Heart left ventricle (tissue), 16 donors: ENCODE results near the gene F13B. TPM values are rescaled to one million over a fixed set of nuclear protein-coding genes. Genes with fewer than 3 reads are reported as not detected.

Experiments
- ATAC-seq, 4 donors: fragments of 200-7000 bp; cut with Tn5 transposase; one replicate each; pipeline ENCODE4 v1.9.1; 2020 to 2022; ENCODE audit warnings: moderate library complexity in 4 of 4, mild to moderate bottlenecking in 3 of 4, moderate number of reproducible peaks in 1 of 4
- DNase-seq, 5 donors: peaks; one replicate each; pipeline ENCODE4 v3.0.0-alpha.2; 2020
- H3K27ac ChIP-seq, 12 donors: fragments of 200-600 bp; sonication (generic) in 4 of 12; one replicate each; pipeline versions ENCODE4 v1.5.0 to v1.8.0; 2016 to 2022; ENCODE audit warnings: mild to moderate bottlenecking in 2 of 12
- H3K27me3 ChIP-seq, 9 donors: fragments of 200-600 bp; sonication (generic) in 2 of 9; one replicate each; pipeline versions ENCODE4 v1.5.1 to v1.8.0; 2016 to 2022; ENCODE audit warnings: mild to moderate bottlenecking in 3 of 9
- H3K36me3 ChIP-seq, 9 donors: fragments of 200-600 bp; sonication (generic) in 2 of 9; one replicate each; pipeline versions ENCODE4 v1.5.0 to v1.8.0; 2018 to 2022; ENCODE audit warnings: mild to moderate bottlenecking in 2 of 9
- H3K4me1 ChIP-seq, 12 donors: fragments of 200-600 bp; sonication (generic) in 4 of 12; one replicate each; pipeline versions ENCODE4 v1.5.0 to v1.8.0; 2016 to 2022; ENCODE audit warnings: mild to moderate bottlenecking in 3 of 12
- H3K4me3 ChIP-seq, 12 donors: fragments of 200-600 bp; sonication (generic) in 4 of 12; one replicate each; pipeline versions ENCODE4 v1.5.0 to v1.8.0; 2017 to 2022; ENCODE audit warnings: mild to moderate bottlenecking in 9 of 12, moderate library complexity in 4 of 12
- H3K9me3 ChIP-seq, 12 donors: fragments of 200-600 bp; sonication (generic) in 4 of 12; one replicate each; pipeline versions ENCODE4 v1.5.0 to v1.8.0; 2016 to 2022; ENCODE audit warnings: mild to moderate bottlenecking in 1 of 12
- CTCF ChIP-seq, 12 donors: fragments of 200-600 bp; sonication (generic) in 4 of 12; IDR thresholded peaks; one replicate each; pipeline versions ENCODE4 v1.5.0 to v1.8.0; 2018 to 2022; ENCODE audit warnings: antibody characterized with exemption in 12 of 12, mild to moderate bottlenecking in 5 of 12
- POLR2A ChIP-seq, 2 donors: fragments of 450-650 bp; IDR thresholded peaks; one replicate each; pipeline ENCODE4 v1.6.1; 2017; ENCODE audit warnings: antibody characterized with exemption in 2 of 2, mild to moderate bottlenecking in 2 of 2, moderate library complexity in 2 of 2
- WGBS, 4 donors: extraction: QIAGEN DNeasy Blood & Tissue Kit in 2 of 4; methylation state at CpG; one replicate each; pipeline versions ENCODE4 v1.1.5 to v1.1.7; 2013 to 2018; 5-methylcytosine and 5-hydroxymethylcytosine counted together
- intact Hi-C, 10 donors: fragments of 100-400 bp; cut with DNase I; formaldehyde crosslinking; loops; one replicate each; pipeline versions ENCODE4 v1.11.1 to v1.14.2; 2022
- polyA plus RNA-seq, 2 donors: library from polyadenylated mRNA; stranded (reverse); fragments of 200-250 nt; gene quantifications; one replicate each; pipeline ENCODE4 v1.2.3, GENCODE V29; 2013
- total RNA-seq, 9 donors: library from RNA; depleted of rRNA in 2 of 9; stranded (reverse); fragments of >200 nt in 2 of 9; fragmentation: NEBNext Ultra II Directional in 3 of 9; extraction: Animal tissue kit (Norgen Biotek cat#: 25700) in 3 of 9; gene quantifications; one replicate each; pipeline versions ENCODE4 v1.1.0 to v1.2.4, GENCODE V29; 2016 to 2023
- donor health status: ischemic (EF 13 %, LVEDD 7.1; RV severe dilation, severe dysfunction).
- donor health status: healthy with polysubstance abuse.
- donor health status: DM: no; HTN: yes; CAD: no.
- donor health status: DM: no; HTN: no; CAD: no.
- donor health status: ischemic (EF 25% LVEDD 6.9; RV normal size, moderate dysfunction).
- donor health status: ischemic (EF 25% LVEDD 5.7; RV mildly dilated, moderate dysfunction).
- donor health status: healthy.
- donor health status: DM: yes; HTN: yes; CAD: no.
- donor health status: ischemic (EF 35%, LVEDD 5.7; RV mildly dilated, moderate dysfunction).
- donor health status: nonischemic (EF 11% LVEDD 7.7; RV severe dilation, severe dysfunction).
- donor health status: DM: yes; HTN: yes; CAD: no.
- donor health status: PGD.
- donor health status: ischemic (EF 29% LVEDD 5.4; RV normal size, mild dysfunction).
- donor health status: nonischemic (EF 23%, LVEDD 6.1; RV moderate dilation, normal function).

Gene F13B
- total and polyA plus RNA-seq, 11 donors, result not detected

- no peaks in the 10 kb centered on the region for H3K36me3 ChIP-seq
- TF ChIP-seq POLR2A (IDR thresholded peaks at IDR 0.05) (no peak), CTCF (IDR thresholded peaks at IDR 0.05) (no peak)
- H3K27ac ChIP-seq, result no peak overlapping the region
- no peaks in the 10 kb centered on the region for H3K4me1 ChIP-seq
- intact Hi-C loops, result no loop called here
- H3K9me3 ChIP-seq, result peaks cover 0 to 18% (median 0%) of the 10 kb centered on the region in 12 donors
- H3K4me3 ChIP-seq, result no peak overlapping the region
- WGBS, 4 donors, result 82 to 91% (median 89%) methylated on average over 6 of the region's 6 CpGs
- no peak for ATAC-seq
- no peaks in the 10 kb centered on the region for H3K27me3 ChIP-seq
- DNase-seq, result no peak
Measured at GRCh38 chr1:197008861-197009260, 58.2 kb downstream of the F13B start.

GRCh38 chr1:197003132-197003531 is 63.9 kb downstream of the F13B start:
- Histone ChIP-seq H3K4me3 (no peak overlapping the region), H3K9me3 (no peaks in the 10 kb centered on the region), H3K27ac (no peak overlapping the region), H3K36me3 (no peaks in the 10 kb centered on the region), H3K4me1 (no peaks in the 10 kb centered on the region), H3K27me3 (no peaks in the 10 kb centered on the region)
- no peak for DNase-seq
- intact Hi-C loops, result no loop called here
- TF ChIP-seq CTCF (IDR thresholded peaks at IDR 0.05) (no peak), POLR2A (IDR thresholded peaks at IDR 0.05) (no peak)
- 58 to 81% (median 64%) methylated on average over 2 of the region's 2 CpGs for WGBS, 4 donors
- ATAC-seq, result no peak

- WGBS, 4 donors, result 81 to 94% (median 89%) methylated on average over 2 of the region's 2 CpGs
- TF ChIP-seq POLR2A (IDR thresholded peaks at IDR 0.05) (no peak), CTCF (IDR thresholded peaks at IDR 0.05) (no peak)
- no peak for DNase-seq
Measured at GRCh38 chr1:197001828-197002227, 65.2 kb downstream of the F13B start.

GRCh38 chr1:196997423-196997822 is 69.6 kb downstream of the F13B start:
- ATAC-seq, result peak in 1 of 4 donors; percentile 63
- 54 to 68% (median 57%) methylated on average over 1 of the region's 1 CpG for WGBS, 4 donors
- intact Hi-C loops, result no loop called here

More at GRCh38 chr1:197001828-197002227, 65.2 kb downstream of the F13B start:
- Histone ChIP-seq H3K9me3 (no peaks in the 10 kb centered on the region), H3K36me3 (no peaks in the 10 kb centered on the region), H3K4me3 (no peak overlapping the region), H3K27ac (no peak overlapping the region), H3K4me1 (no peaks in the 10 kb centered on the region), H3K27me3 (no peaks in the 10 kb centered on the region)
- ATAC-seq, result no peak
- intact Hi-C loops, result no loop called here

More at GRCh38 chr1:196997423-196997822, 69.6 kb downstream of the F13B start:
- no peaks in the 10 kb centered on the region for H3K27me3 ChIP-seq
- no peaks in the 10 kb centered on the region for H3K4me1 ChIP-seq
- no peaks in the 10 kb centered on the region for H3K9me3 ChIP-seq
- no peaks in the 10 kb centered on the region for H3K36me3 ChIP-seq
- H3K27ac ChIP-seq, result no peak overlapping the region
- TF ChIP-seq POLR2A (IDR thresholded peaks at IDR 0.05) (no peak), CTCF (IDR thresholded peaks at IDR 0.05) (no peak)
- DNase-seq, result no peak
- H3K4me3 ChIP-seq, result no peak overlapping the region
